Neural progenitor cell (in vitro differentiated cells): Measurements from ENCODE around the gene NRAS.

Experiments used
- CTCF ChIP-seq: fragments of 200-600 bp; sonication (generic); IDR thresholded peaks from 2 replicates; pipeline ENCODE4 v1.5.1; 2017; ENCODE audit warnings: antibody characterized with exemption, mild to moderate bottlenecking
- EZH2phosphoT487 ChIP-seq: fragments of 200-600 bp; sonication (generic); IDR thresholded peaks from 2 replicates; pipeline ENCODE4 v1.6.1; 2017; ENCODE audit warnings: antibody characterized with exemption

GRCh38 chr1:114691061-114691460 is 25.5 kb downstream of the NRAS start:
- no peak for TF ChIP-seq CTCF
- TF ChIP-seq EZH2phosphoT487, result no peak
